WTC11 (cell line): ENCODE data around the gene TRIP10. TPM values are rescaled to one million over a fixed set of nuclear protein-coding genes. Genes with fewer than 3 reads are reported as not detected.

Source experiments
- ATAC-seq: fragments of 200-7000 bp; cut with Tn5 transposase; 2 replicates; pipeline ENCODE4 v1.10.0; 2021; ENCODE audit warnings: mild to moderate bottlenecking, moderate library complexity
- CTCF ChIA-PET: fragments of 300-600 bp; sonication (Branson Sonifier 250); formaldehyde crosslinking; loops from one replicate; lab custom pipeline; 2021; ENCODE audit warnings: antibody characterized with exemption; lab: Charles Lee
- POLR2A ChIA-PET: fragments of 350-600 bp; sonication (Branson Sonifier 250); formaldehyde crosslinking; loops from one replicate; lab custom pipeline; 2021; ENCODE audit warnings: antibody characterized with exemption; lab: Charles Lee
- DNase-seq: peaks from one replicate; pipeline ENCODE4 v3.0.0; 2021; ENCODE audit warnings: low spot score
- H3K27ac Mint-ChIP-seq: 2 replicates; pipeline ENCODE4 v1.8.0; 2021; ENCODE audit warnings: mixed read lengths
- H3K27me3 Mint-ChIP-seq: 2 replicates; pipeline ENCODE4 v1.8.0; 2021; ENCODE audit warnings: low read depth, mild to moderate bottlenecking, moderate library complexity, mixed read lengths
- H3K36me3 Mint-ChIP-seq: 2 replicates; pipeline ENCODE4 v1.8.0; 2021; ENCODE audit warnings: mixed read lengths
- H3K4me1 Mint-ChIP-seq: 2 replicates; pipeline ENCODE4 v1.8.0; 2022; ENCODE audit warnings: mixed read lengths
- H3K4me3 Mint-ChIP-seq: 2 replicates; pipeline ENCODE4 v1.8.0; 2021; ENCODE audit warnings: mild to moderate bottlenecking, moderate library complexity, mixed read lengths
- H3K9me3 Mint-ChIP-seq: 2 replicates; pipeline ENCODE4 v1.8.0; 2021; ENCODE audit warnings: mixed read lengths
- CBFB ChIP-seq: sonication (generic); formaldehyde crosslinking; IDR thresholded peaks from 2 replicates; pipeline ENCODE4 v1.8.1; 2022; ENCODE audit warnings: mild to moderate bottlenecking, low read depth, missing genetic modification reagents
- ELF4 ChIP-seq: sonication (generic); formaldehyde crosslinking; IDR thresholded peaks from 2 replicates; pipeline ENCODE4 v1.8.1; 2022; ENCODE audit warnings: low read depth, mild to moderate bottlenecking, moderate library complexity, missing genetic modification reagents
- GRHL2 ChIP-seq: fragments of 250-450 bp; sonication (Bioruptor Pico); IDR thresholded peaks from 2 replicates; pipeline ENCODE4 v1.8.0; 2022; ENCODE audit warnings: mild to moderate bottlenecking, moderate library complexity; ENCODE audit not compliant: insufficient replicate concordance, severe bottlenecking
- NFYB ChIP-seq: sonication (generic); formaldehyde crosslinking; conservative IDR thresholded peaks from 2 replicates; pipeline ENCODE4 v1.8.0; 2022; ENCODE audit warnings: low read depth, missing genetic modification reagents
- PRRX2 ChIP-seq: fragments of 250-450 bp; sonication (Bioruptor Pico); IDR thresholded peaks from 2 replicates; pipeline ENCODE4 v1.8.0; 2021; ENCODE audit warnings: mild to moderate bottlenecking
- SMAD3 ChIP-seq: sonication (generic); formaldehyde crosslinking; IDR thresholded peaks from 2 replicates; pipeline ENCODE4 v1.8.0; 2022; ENCODE audit warnings: missing genetic modification reagents, mild to moderate bottlenecking, borderline replicate concordance
- TEAD4 ChIP-seq: sonication (generic); formaldehyde crosslinking; IDR thresholded peaks from 2 replicates; pipeline ENCODE4 v1.8.0; 2022; ENCODE audit warnings: mild to moderate bottlenecking, missing genetic modification reagents
- TP53 ChIP-seq: sonication (generic); formaldehyde crosslinking; IDR thresholded peaks from 2 replicates; pipeline ENCODE4 v1.8.1; 2023; ENCODE audit warnings: mild to moderate bottlenecking, missing genetic modification reagents
- ZNF138 ChIP-seq: sonication (generic); formaldehyde crosslinking; conservative IDR thresholded peaks from 2 replicates; pipeline ENCODE4 v1.8.1; 2022; ENCODE audit warnings: mild to moderate bottlenecking, moderate library complexity, missing genetic modification reagents
- ZNF396 ChIP-seq: fragments of 250-450 bp; sonication (Bioruptor Pico); IDR thresholded peaks from 2 replicates; pipeline ENCODE4 v1.8.0; 2021; ENCODE audit warnings: mild to moderate bottlenecking, moderate library complexity, borderline replicate concordance
- ZNF416 ChIP-seq: fragments of 250-450 bp; sonication (Bioruptor Pico); IDR thresholded peaks from 2 replicates; pipeline ENCODE4 v1.9.0; 2021; ENCODE audit warnings: mild to moderate bottlenecking, inconsistent platforms
- total RNA-seq: library from RNA; stranded (reverse); gene quantifications from 3 replicates; pipeline ENCODE4 v1.2.3, GENCODE V29; 2021
- TF ChIP-seq, protein P1 (sequence below): sonication (generic); formaldehyde crosslinking; IDR thresholded peaks from 2 replicates; pipeline ENCODE4 v1.8.1; 2023; ENCODE audit warnings: mild to moderate bottlenecking, missing genetic modification reagents
- TF ChIP-seq, protein P2 (sequence below): sonication (generic); formaldehyde crosslinking; IDR thresholded peaks from 2 replicates; pipeline ENCODE4 v1.8.0; 2022; ENCODE audit warnings: missing genetic modification reagents
- TF ChIP-seq, protein P3 (sequence below): sonication (generic); formaldehyde crosslinking; IDR thresholded peaks from 2 replicates; pipeline ENCODE4 v1.8.0; 2023; ENCODE audit warnings: mild to moderate bottlenecking, missing genetic modification reagents
- TF ChIP-seq, protein P4 (sequence below): sonication (generic); formaldehyde crosslinking; IDR thresholded peaks from 2 replicates; pipeline ENCODE4 v1.8.0; 2023; ENCODE audit warnings: missing genetic modification reagents
- TF ChIP-seq, protein P5 (sequence below): fragments of 250-450 bp; sonication (Bioruptor Pico); IDR thresholded peaks from 2 replicates; pipeline ENCODE4 v1.9.0; 2021; ENCODE audit warnings: mild to moderate bottlenecking
- TF ChIP-seq, protein P6 (sequence below): sonication (generic); formaldehyde crosslinking; IDR thresholded peaks from 2 replicates; pipeline ENCODE4 v1.8.0; 2022; ENCODE audit warnings: mild to moderate bottlenecking, missing genetic modification reagents
- TF ChIP-seq, protein P7 (sequence below): sonication (generic); formaldehyde crosslinking; conservative IDR thresholded peaks from 2 replicates; pipeline ENCODE4 v1.8.1; 2022; ENCODE audit warnings: mild to moderate bottlenecking, missing genetic modification reagents
- TF ChIP-seq, protein P8 (sequence below): sonication (generic); formaldehyde crosslinking; IDR thresholded peaks from 2 replicates; pipeline ENCODE4 v1.8.1; 2023; ENCODE audit warnings: mild to moderate bottlenecking, missing genetic modification reagents, moderate library complexity

TRIP10 gene
- total RNA-seq, 1 experiment from 2014 or later: 76.6 TPM

DNA sequence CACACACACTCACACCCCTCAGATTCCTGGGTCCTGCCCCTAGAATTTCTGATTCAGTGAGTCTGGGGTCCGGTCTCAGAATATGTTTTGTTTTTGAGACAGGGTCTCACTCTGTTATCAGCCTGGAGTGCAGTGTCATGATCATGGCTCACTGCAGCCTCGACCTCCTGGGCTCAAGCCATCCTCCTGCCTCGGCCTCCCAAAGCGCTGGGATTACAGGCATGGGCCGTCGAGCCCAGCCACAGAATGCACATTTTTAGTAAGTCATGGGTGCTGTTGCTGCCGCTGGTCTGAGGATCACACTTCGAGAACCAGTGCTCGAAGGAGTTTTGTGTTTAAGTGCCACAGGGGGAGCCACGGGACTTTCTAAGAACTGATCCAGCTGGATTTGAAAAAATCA, 47.5 kb upstream of the TRIP10 start:
- TF ChIP-seq ZNF396 (CRISPR knock-in tag) (no peak), ZNF138 (CRISPR knock-in tag) (no peak), TEAD4 (CRISPR knock-in tag) (no peak), GRHL2 (CRISPR knock-in tag) (no peak)
- TF ChIP-seq, protein P1, sequence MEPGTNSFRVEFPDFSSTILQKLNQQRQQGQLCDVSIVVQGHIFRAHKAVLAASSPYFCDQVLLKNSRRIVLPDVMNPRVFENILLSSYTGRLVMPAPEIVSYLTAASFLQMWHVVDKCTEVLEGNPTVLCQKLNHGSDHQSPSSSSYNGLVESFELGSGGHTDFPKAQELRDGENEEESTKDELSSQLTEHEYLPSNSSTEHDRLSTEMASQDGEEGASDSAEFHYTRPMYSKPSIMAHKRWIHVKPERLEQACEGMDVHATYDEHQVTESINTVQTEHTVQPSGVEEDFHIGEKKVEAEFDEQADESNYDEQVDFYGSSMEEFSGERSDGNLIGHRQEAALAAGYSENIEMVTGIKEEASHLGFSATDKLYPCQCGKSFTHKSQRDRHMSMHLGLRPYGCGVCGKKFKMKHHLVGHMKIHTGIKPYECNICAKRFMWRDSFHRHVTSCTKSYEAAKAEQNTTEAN: no peak
- TF ChIP-seq, protein P2, sequence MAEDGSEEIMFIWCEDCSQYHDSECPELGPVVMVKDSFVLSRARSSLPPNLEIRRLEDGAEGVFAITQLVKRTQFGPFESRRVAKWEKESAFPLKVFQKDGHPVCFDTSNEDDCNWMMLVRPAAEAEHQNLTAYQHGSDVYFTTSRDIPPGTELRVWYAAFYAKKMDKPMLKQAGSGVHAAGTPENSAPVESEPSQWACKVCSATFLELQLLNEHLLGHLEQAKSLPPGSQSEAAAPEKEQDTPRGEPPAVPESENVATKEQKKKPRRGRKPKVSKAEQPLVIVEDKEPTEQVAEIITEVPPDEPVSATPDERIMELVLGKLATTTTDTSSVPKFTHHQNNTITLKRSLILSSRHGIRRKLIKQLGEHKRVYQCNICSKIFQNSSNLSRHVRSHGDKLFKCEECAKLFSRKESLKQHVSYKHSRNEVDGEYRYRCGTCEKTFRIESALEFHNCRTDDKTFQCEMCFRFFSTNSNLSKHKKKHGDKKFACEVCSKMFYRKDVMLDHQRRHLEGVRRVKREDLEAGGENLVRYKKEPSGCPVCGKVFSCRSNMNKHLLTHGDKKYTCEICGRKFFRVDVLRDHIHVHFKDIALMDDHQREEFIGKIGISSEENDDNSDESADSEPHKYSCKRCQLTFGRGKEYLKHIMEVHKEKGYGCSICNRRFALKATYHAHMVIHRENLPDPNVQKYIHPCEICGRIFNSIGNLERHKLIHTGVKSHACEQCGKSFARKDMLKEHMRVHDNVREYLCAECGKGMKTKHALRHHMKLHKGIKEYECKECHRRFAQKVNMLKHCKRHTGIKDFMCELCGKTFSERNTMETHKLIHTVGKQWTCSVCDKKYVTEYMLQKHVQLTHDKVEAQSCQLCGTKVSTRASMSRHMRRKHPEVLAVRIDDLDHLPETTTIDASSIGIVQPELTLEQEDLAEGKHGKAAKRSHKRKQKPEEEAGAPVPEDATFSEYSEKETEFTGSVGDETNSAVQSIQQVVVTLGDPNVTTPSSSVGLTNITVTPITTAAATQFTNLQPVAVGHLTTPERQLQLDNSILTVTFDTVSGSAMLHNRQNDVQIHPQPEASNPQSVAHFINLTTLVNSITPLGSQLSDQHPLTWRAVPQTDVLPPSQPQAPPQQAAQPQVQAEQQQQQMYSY: no peak
- H3K4me3 Mint-ChIP-seq: no peak overlapping the region
- DNase-seq (no peak), ATAC-seq (no peak)
- H3K36me3 Mint-ChIP-seq: peaks cover 18% of the 10 kb centered on the region
- H3K27ac Mint-ChIP-seq: no peak overlapping the region
- H3K9me3 Mint-ChIP-seq: peaks cover 27% of the 10 kb centered on the region
- H3K4me1 Mint-ChIP-seq: no peaks in the 10 kb centered on the region
- H3K27me3 Mint-ChIP-seq: peaks cover 3% of the 10 kb centered on the region
- CTCF ChIA-PET: no interaction called here
- POLR2A ChIA-PET: no interaction called here

DNA sequence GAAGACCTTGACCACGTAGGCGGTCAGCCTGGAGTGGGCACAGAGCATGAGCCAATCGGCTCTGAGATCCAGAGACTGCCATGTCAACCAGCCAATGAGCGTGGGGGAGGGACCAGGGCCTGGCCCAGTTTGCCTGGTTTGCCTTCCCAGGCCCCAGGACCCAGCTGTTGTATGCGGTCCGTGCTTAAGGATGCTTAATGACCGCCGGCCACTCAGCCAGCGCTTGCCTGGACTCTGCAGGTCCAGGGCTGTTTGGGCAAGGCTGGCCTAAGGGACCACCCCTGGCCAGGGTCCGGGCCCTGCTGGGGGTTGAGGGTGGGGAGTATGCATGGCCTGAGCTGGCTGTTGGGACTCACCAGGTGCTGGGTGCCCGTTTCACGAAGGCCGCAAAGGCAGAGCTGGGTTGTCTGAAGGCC, 46.4 kb upstream of the TRIP10 start:
- H3K4me3 Mint-ChIP-seq: no peak overlapping the region
- ChIA-PET POLR2A (no interaction called here), CTCF (no interaction called here)
- TF ChIP-seq, protein P3, sequence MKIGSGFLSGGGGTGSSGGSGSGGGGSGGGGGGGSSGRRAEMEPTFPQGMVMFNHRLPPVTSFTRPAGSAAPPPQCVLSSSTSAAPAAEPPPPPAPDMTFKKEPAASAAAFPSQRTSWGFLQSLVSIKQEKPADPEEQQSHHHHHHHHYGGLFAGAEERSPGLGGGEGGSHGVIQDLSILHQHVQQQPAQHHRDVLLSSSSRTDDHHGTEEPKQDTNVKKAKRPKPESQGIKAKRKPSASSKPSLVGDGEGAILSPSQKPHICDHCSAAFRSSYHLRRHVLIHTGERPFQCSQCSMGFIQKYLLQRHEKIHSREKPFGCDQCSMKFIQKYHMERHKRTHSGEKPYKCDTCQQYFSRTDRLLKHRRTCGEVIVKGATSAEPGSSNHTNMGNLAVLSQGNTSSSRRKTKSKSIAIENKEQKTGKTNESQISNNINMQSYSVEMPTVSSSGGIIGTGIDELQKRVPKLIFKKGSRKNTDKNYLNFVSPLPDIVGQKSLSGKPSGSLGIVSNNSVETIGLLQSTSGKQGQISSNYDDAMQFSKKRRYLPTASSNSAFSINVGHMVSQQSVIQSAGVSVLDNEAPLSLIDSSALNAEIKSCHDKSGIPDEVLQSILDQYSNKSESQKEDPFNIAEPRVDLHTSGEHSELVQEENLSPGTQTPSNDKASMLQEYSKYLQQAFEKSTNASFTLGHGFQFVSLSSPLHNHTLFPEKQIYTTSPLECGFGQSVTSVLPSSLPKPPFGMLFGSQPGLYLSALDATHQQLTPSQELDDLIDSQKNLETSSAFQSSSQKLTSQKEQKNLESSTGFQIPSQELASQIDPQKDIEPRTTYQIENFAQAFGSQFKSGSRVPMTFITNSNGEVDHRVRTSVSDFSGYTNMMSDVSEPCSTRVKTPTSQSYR: no peak
- TF ChIP-seq NFYB: peak; percentile 35; the same call in 1 of the 2 replicates
- ATAC-seq: no peak
- H3K4me1 Mint-ChIP-seq: no peaks in the 10 kb centered on the region
- H3K27me3 Mint-ChIP-seq: peaks cover 3% of the 10 kb centered on the region
- H3K36me3 Mint-ChIP-seq: peaks cover 18% of the 10 kb centered on the region
- DNase-seq: no peak
- no peak overlapping the region for H3K27ac Mint-ChIP-seq
- peaks cover 23% of the 10 kb centered on the region for H3K9me3 Mint-ChIP-seq

DNA sequence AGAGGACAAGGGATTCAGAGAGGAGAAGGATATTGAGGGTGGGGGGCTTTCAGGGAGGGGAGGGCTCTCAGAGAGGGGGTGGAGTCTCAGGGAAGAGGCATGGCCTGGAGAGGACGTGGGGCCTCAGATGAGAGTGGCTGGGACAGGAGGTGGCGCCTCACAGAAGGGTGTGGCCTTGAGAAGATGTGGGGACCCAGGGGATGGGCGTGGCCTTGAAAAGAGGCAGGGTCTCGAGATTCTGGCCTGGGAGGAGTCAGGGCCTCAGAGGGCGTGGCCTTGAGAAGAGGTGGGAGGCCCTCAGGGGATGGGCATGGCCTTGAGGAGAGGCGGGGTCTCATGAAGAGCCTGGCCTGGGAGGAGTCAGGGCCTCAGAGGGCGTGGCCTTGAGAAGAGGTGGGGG, 45.8 kb upstream of the TRIP10 start:
- CTCF ChIA-PET: no interaction called here
- no peaks in the 10 kb centered on the region for H3K4me1 Mint-ChIP-seq
- no peak overlapping the region for H3K27ac Mint-ChIP-seq
- no peak overlapping the region for H3K4me3 Mint-ChIP-seq
- peaks cover 15% of the 10 kb centered on the region for H3K36me3 Mint-ChIP-seq
- DNase-seq (no peak), ATAC-seq (no peak)
- H3K9me3 Mint-ChIP-seq: peaks cover 23% of the 10 kb centered on the region
- POLR2A ChIA-PET: no interaction called here
- peaks cover 3% of the 10 kb centered on the region for H3K27me3 Mint-ChIP-seq
- TF ChIP-seq, protein P4, sequence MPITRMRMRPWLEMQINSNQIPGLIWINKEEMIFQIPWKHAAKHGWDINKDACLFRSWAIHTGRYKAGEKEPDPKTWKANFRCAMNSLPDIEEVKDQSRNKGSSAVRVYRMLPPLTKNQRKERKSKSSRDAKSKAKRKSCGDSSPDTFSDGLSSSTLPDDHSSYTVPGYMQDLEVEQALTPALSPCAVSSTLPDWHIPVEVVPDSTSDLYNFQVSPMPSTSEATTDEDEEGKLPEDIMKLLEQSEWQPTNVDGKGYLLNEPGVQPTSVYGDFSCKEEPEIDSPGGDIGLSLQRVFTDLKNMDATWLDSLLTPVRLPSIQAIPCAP (CRISPR knock-in tag): no peak
- TF ChIP-seq, protein P5, sequence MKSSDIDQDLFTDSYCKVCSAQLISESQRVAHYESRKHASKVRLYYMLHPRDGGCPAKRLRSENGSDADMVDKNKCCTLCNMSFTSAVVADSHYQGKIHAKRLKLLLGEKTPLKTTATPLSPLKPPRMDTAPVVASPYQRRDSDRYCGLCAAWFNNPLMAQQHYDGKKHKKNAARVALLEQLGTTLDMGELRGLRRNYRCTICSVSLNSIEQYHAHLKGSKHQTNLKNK (CRISPR knock-in tag): no peak
- TF ChIP-seq SMAD3 (CRISPR knock-in tag) (no peak), NFYB (no peak), PRRX2 (no peak), ELF4 (CRISPR knock-in tag) (no peak), ZNF416 (CRISPR knock-in tag) (no peak), TP53 (CRISPR knock-in tag) (no peak), CBFB (CRISPR knock-in tag) (no peak)
- TF ChIP-seq, protein P6, sequence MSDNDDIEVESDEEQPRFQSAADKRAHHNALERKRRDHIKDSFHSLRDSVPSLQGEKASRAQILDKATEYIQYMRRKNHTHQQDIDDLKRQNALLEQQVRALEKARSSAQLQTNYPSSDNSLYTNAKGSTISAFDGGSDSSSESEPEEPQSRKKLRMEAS (CRISPR knock-in tag): no peak
- TF ChIP-seq, protein P7, sequence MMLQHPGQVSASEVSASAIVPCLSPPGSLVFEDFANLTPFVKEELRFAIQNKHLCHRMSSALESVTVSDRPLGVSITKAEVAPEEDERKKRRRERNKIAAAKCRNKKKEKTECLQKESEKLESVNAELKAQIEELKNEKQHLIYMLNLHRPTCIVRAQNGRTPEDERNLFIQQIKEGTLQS: no peak
- TF ChIP-seq, protein P8, sequence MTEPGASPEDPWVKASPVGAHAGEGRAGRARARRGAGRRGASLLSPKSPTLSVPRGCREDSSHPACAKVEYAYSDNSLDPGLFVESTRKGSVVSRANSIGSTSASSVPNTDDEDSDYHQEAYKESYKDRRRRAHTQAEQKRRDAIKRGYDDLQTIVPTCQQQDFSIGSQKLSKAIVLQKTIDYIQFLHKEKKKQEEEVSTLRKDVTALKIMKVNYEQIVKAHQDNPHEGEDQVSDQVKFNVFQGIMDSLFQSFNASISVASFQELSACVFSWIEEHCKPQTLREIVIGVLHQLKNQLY (CRISPR knock-in tag): no peak
